GM12878 (cell line): Measurements from ENCODE around the gene KRT38.

ENCODE experiments used
- ATF7 ChIP-seq: fragments of 450-650 bp; IDR thresholded peaks from 2 replicates; pipeline ENCODE4 v1.6.1; 2016; ENCODE audit warnings: low read depth, mild to moderate bottlenecking
- BHLHE40 ChIP-seq, 2 experiments: fragments of 450-650 bp in 1 of 2; IDR thresholded peaks; 2 replicates each; pipeline ENCODE4 v1.6.1; 2011 to 2017; ENCODE audit warnings: low read depth in 2 of 2, borderline replicate concordance in 1 of 2, improper control_type of control experiment in 1 of 2, low read length in 1 of 2, mild to moderate bottlenecking in 1 of 2

- TF ChIP-seq BHLHE40 (IDR thresholded peaks at IDR 0.05; ENCODE audit: borderline replicate concordance in 1 of 2, low read depth in 2 of 2, low read length in 1 of 2) = no peak
- TF ChIP-seq ATF7 = no peak
Measured at GRCh38 chr17:41434415-41434814, 6.4 kb downstream of the KRT38 start.
